Amygdala (tissue), 56 donors: ENCODE measurements around the gene ARIH2.
"Not testable (repeated sequence)": the region's sequence is repeated elsewhere in the genome, so short reads cannot be mapped to it uniquely, and the experiment has no call there.

Experiments
- DNase-seq, 56 donors: peaks; one replicate each; lab custom pipeline; 2025; lab: John Stamatoyannopoulos, UW

Gene ARIH2

DNA sequence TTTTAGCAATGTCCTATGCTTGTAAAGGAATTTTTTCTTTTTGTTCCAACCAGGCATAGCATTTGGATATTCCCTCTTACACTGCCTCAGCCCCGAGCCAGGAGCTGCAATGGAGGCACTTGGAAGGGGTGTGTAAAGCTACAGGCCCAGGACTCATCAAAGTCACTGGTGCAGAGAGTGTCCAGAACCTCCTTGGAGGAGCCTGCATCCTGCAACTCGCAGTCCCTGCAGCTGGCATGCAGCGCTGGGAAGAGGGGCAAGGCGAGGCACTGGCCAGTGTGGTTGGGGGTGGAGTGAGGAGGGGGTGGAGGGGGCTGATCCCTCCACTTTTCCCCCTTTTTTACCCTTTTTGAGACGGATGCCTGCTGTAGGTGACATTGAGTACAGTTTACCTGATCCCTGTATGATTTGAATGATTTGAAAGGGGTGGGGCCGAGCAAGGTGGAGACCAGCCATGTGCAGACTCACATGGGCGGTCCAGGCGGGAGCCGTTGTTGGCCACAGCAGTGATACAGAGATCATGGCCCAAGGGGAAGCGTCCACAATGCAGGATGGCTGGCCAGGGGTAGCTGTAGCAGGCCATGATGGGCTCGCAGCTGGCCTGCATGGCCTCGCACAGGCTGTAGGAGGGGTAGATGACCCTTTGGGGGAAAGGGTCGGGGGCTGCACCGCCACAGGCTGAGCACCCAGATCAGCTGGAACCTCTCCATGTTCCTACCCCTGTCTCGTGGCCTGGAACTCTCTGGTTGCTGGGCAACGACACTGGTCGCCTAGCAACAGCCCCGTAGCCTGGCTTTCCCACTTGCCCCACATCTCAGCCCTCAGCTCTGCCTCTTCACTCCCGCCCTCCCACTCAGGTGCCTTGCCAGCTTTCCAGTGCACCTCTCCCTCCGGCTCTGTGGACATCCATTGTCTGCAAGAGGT is 79.3 kb downstream of the ARIH2 start:
- peak in 30 of 56 donors; percentile 12 to 69 (median 43) for DNase-seq

DNA sequence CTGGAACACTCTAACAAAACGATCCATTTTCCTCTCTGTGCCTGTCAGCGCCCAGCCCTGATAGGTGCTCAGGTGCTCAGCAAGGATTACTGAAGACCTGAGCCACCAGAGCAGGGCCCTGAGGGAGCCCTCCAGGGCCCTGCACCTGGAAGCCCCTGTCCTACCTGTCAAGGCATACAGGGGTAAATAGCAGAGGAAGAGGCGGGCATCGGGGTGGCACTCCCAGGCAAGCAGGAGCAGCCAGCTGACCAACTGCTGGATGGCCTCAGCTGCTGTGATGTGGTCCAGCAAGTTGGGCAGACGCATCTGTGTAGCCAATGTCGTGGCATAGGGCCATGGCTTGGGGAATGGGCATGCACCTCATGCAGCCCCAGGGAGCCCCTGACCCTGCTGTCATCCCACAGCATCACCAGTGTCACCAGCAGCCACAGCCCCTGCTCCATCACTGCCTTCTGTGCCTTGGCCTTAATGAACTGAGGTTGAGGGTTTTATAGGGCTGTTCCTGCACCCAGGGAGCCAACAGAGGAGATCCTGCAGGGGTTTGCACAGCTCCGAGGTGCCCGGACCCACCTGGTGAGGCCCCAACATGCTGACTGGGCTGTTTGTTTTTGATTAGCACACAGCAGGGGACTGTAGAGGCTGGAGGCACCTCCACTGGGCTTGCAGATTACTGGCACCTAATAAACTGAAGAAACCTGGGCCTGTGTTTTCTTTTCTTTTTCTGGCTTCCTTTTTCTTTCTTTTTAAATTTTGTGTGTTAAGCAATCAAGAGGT is 80.6 kb downstream of the ARIH2 start:
- DNase-seq = no peak

DNA sequence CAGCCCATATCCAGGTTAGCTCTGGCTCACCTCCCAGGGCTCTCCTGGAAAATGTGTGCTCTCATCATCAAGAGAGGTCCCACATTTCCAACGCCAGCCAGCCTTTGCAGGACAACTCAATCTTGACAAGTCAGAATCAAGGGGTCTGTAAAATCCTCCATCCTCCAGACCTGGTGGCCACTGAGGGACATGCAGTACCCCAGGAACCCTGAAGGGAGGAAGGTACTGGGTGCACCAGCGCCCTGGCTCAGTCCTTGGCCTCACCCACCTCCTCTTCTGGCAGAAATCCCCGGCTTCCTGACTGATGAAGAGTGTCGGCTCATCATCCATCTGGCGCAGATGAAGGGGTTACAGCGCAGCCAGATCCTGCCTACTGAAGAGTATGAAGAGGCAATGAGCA is 82.5 kb downstream of the ARIH2 start:
- no peak for DNase-seq

DNA sequence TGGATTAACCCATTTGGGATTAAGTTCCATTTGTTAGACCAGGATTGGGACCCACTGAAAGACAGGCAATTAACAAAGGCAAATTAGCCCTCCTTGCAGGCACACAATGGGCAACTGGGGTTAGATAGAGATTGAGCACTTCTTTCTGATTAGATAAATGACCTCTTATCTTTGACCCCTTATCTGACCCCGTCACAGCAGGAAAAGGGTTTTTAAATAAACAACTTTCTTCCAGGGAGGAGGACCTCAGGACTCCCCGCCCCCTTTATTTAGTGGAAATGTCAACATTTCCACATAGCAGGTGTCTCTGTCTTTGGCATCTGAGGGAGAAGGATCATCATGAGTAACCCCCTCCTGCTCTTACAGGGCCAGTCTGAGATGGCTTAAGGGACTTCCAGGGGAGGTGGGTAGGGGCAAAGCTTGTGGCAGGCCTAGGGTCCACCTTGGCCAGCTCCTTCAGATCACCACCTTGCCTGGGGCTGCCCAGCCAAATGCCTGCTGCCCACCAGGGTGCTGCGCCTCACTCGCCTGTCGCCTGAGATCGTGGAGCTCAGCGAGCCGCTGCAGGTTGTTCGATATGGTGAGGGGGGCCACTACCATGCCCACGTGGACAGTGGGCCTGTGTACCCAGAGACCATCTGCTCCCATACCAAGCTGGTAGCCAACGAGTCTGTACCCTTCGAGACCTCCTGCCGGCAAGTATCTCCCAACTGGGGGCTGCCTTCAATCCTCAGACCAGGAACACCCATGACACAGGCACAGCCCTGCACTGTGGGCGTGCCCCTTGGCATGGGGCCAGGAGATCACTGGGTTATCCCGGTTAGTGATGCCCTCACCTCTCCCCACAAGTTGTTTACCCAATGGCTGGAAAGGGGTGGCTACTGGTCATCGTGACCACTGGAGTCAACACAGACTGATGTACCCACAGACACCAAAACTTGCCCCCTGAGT is 86.0 kb downstream of the ARIH2 start:
- DNase-seq = peak in 1 of 56 donors; percentile 72

DNA sequence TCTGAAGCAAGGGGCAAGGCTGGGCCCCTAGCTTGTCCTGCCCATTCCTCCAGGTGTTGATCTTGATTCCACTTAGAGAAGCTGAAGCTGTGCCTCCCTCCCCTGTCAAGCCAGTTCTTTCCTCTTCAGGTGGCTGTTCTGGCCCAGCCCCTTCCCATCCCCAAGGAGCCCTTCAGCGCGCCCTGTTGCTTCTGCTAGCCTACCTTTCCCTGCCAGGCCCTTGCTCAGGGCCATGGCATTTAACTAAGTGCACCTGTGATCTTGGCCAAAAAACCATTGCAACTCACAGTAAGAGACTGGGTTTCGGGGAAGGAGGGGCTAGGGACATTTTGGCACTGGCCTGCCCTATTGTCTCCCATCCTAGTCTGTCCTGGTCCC is 86.7 kb downstream of the ARIH2 start:
- no peak for DNase-seq

DNA sequence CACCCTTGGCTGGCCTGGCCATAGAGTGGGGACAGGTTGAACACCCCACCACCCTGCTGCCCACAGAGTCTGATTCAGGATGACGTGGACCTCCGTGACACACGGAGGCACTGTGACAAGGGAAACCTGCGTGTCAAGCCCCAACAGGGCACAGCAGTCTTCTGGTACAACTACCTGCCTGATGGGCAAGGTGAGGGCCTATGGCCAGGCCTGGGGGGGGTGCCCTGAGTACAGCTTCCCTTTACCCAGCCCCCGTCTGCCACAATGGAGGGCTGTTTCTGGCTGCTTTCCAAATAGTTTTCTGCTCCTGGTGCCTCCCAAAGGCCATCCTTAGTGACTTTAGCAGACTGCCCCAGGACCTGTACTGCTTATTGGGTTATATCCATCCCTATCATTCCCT is 87.4 kb downstream of the ARIH2 start:
- DNase-seq = no peak

DNA sequence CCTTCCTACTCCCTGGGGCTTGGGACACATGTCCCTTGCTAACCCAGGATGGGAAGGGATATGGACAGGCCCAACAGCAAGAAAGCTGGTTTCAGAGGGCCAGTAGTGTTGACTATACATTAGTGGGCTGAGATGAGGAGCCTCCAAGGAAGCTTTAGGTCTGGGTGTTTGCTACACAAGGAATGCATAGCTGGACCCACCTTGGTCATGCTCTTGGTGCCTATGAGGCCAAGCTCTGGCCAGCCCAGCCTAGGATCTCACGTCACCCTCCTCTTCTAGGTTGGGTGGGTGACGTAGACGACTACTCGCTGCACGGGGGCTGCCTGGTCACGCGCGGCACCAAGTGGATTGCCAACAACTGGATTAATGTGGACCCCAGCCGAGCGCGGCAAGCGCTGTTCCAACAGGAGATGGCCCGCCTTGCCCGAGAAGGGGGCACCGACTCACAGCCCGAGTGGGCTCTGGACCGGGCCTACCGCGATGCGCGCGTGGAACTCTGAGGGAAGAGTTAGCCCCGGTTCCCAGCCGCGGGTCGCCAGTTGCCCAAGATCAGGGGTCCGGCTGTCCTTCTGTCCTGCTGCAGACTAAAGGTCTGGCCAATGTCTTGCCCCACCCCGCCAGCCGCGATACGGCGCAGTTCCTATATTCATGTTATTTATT is 87.9 kb downstream of the ARIH2 start:
- DNase-seq = peak in 24 of 56 donors; percentile 38 to 74 (median 62)

DNA sequence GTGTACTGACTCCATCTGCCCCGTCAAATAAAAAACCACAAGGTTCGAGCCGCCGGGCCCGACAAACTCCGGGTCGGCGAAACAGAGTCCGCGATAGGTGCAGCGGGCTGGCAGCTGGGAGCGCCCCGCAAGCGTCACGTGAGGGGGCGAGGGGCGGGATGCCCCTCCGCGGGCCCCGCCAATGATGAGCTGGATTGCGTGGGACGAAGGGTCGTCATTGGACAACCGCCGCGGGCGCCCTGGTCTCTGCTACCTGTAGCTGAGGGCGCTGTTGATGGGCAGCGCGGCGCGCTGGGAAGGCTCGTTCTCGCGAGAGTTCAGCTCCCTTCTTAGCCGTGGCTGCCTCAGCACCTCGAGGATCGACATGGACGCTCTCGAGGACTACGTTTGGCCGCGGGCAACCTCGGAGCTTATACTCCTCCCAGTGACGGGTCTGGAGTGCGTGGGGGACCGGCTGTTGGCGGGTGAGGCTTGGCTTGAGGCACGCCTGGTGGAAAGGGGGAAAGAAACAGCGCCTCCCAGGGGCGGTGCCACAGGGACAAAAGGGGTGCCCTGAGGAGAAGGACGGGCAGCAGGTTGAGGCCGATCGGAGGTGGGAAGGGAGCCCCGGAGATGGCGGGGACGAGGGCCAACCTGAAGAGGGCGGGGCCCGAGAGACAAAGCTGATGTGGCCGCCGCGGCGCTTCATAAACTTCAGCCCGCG is 88.6 kb downstream of the ARIH2 start, which contains the start of gene WDR6:
Gene WDR6 (plus strand): TSS at position 324 of the 703 bp plus-strand sequence. CDS start 41 bp downstream, at position 365.
- peak; percentile 70 to 98 (median 92) for DNase-seq

DNA sequence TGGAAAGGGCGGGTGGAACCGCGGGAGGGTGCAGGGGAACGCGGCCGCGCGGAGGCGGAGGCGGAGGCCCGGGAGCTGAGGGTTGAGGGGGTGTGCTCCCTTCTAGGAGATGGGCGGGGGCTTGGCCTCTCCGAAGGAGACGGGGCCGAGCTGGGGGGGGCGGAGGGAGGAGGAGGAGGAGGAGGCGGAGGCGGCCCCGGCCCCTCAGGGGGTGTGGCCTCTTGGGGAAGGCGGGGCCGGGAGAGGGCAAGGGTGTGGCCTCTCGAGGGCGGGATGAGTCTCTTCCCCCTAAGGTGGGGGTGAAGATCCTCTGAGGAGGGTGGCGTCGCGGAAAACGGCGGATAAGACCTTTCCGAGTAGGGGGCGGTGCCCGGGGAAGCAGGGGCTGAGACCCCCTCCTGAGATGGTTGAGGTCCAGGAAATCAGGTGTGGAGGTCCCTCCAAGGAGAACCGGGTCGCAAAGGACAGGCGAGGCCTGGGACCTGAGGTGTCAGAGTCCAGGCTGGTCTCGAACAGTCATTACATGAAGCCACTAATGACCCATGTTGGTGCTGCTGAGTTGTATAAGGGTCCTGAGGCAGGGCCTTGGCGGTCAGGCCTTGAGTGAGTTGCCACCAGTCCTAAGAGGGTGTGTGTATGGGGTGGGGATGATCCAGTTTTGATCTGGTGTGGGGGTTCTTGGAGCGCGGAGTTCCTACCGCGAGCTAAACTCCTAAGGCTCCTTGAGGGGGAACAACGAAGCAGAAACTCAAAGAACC is 89.3 kb downstream of the ARIH2 start:
- DNase-seq = peak in 50 of 56 donors; percentile 15 to 96 (median 70)

DNA sequence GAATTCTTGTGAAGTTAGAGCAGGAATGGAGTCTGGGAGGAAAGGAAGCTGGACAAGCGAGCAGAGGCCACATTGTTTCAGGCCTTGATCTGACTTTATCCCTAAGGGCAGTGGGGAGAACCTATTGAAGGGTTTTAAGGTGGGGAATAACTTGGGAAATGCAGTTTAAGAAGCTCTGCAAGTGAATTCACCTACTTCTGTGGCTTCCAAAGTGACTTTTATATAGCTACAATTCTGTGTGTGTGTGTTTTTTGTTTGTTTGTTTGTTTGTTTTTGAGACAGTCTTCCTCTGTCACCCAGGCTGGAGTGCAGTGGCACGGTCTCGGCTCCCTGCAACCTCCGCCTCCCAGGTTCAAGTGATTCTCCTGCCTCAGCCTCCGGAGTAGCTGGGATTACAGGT is 90.0 kb downstream of the ARIH2 start:
- not testable (repeated sequence) for DNase-seq

DNA sequence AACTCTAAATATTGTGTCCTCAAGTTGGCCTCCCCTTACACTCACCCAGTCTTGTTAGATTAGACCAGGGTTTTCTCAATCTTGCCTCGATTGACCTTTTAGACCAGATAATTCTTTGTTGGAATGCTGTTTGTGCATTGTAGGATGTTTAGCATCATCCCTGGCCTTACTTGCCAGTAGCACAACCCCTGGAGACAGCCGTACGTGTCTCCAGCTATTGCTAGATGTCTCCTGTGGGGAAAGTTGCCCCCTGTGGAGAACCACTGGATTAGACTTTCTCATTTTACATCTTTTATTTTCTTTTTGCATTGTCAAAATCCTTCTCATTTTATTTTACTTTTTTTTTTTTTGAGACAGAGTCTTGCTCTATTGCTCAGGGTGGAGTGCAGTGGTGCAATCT is 90.8 kb downstream of the ARIH2 start:
- no peak for DNase-seq

DNA sequence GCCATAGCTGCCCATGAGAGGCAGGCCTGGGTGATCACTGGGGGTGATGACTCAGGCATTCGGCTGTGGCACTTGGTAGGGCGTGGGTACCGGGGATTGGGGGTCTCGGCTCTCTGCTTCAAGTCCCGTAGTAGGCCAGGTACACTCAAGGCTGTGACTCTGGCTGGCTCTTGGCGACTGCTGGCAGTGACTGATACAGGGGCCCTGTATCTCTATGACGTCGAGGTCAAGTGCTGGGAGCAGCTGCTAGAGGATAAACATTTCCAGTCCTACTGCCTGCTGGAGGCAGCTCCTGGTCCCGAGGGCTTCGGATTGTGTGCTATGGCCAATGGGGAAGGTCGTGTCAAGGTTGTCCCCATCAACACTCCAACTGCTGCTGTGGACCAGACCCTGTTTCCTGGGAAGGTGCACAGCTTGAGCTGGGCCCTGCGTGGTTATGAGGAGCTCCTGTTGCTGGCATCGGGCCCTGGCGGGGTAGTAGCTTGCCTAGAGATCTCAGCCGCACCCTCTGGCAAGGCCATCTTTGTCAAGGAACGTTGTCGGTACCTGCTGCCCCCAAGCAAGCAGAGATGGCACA is 93.9 kb downstream of the ARIH2 start:
- no peak for DNase-seq

DNA sequence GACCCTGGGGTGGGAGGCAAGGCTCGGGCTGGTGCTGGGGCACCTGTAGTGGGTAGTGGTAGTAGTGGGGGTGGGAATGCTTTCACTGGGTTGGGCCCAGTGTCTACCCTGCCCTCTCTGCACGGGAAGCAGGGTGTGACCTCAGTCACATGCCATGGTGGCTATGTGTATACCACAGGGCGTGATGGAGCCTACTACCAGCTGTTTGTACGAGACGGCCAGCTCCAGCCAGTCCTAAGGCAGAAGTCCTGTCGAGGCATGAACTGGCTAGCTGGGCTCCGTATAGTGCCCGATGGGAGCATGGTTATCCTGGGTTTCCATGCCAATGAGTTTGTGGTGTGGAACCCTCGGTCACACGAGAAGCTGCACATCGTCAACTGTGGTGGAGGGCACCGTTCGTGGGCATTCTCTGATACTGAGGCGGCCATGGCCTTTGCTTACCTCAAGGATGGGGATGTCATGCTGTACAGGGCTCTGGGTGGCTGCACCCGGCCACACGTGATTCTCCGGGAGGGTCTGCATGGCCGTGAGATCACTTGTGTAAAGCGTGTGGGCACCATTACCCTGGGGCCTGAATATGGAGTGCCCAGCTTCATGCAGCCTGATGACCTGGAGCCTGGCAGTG is 94.6 kb downstream of the ARIH2 start:
- no peak for DNase-seq

DNA sequence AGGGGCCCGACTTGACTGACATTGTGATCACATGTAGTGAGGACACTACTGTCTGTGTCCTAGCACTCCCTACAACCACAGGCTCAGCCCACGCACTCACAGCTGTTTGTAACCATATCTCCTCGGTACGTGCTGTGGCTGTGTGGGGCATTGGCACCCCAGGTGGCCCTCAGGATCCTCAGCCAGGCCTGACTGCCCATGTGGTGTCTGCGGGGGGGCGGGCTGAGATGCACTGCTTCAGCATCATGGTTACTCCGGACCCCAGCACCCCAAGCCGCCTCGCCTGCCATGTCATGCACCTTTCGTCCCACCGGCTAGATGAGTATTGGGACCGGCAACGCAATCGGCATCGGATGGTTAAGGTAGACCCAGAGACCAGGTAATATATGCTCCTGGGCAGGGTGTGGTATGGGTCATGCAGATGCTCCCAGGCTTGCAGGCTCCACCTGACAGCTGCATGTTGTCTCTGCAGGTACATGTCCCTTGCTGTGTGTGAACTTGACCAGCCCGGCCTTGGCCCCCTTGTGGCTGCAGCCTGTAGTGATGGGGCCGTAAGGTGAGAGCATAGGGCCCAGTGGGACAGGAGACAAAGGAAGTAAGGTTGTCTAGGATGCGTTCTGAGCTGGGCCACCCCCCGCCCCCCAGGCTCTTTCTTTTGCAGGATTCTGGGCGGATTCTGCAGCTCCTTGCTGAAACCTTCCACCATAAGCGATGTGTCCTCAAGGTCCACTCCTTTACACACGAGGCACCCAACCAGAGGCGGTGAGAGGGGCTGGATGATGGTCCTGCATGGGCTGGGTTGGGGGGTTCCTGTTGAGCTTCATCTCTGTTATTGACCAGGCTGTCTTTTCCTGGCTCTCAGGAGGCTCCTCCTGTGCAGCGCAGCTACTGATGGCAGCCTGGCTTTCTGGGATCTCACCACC is 95.4 kb downstream of the ARIH2 start:
- DNase-seq = no peak

DNA sequence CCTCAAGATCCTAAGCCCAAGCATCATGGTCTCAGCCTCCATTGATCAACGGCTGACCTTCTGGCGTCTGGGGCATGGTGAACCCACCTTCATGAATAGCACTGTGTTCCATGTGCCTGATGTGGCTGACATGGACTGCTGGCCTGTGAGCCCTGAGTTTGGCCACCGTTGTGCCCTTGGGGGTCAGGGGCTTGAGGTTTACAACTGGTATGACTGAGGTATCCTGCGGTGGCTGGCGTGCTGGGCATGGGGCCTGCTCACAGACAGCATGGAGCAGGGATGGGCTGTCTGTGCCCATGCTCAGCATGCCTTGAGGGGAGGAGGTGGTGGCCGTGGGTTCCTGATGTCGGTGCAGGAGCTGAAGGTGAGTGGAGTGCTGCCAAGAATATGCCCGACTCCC is 96.4 kb downstream of the ARIH2 start:
- DNase-seq = no peak

DNA sequence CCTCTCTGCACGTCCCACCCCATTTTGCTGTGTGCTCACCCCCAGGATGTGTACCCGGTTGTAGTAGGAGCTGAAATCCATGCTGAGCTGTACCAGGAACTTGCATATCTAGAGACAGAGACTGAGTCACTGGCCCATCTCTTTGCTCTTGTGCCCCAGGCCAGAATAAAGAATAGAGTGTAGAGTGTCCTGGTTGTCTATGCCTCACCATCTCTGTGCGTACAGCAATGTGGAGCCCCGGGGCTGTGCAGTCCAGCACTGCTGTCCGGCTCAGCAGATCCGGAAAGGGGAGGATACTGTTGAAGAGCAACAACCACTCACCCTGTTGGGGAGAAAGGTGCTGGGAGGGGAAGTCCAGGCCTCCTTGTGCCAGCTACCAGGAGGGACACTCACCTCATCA is 97.1 kb downstream of the ARIH2 start:
- DNase-seq = no peak
